HepG2 (cell line): Measurements from ENCODE around the gene DNAJB11. TPM values are rescaled to one million over a fixed set of nuclear protein-coding genes. Genes with fewer than 3 reads are reported as not detected.

Experiments used
- AGO1 ChIP-seq: fragments of 200-400 bp; formaldehyde crosslinking; IDR thresholded peaks from 2 replicates; pipeline ENCODE4 v1.6.1; 2017; ENCODE audit warnings: mild to moderate bottlenecking, low read depth, low read length, moderate library complexity; ENCODE audit not compliant: poor library complexity, severe bottlenecking
- CERS6 ChIP-seq: sonication (generic); formaldehyde crosslinking; IDR thresholded peaks from 2 replicates; pipeline ENCODE4 v1.5.0; 2020; ENCODE audit warnings: missing genetic modification reagents
- HDAC1 ChIP-seq: sonication (generic); formaldehyde crosslinking; IDR thresholded peaks from 2 replicates; pipeline ENCODE4 v1.5.1; 2020; ENCODE audit warnings: mild to moderate bottlenecking, missing genetic modification reagents
- HHEX ChIP-seq: IDR thresholded peaks from 2 replicates; pipeline ENCODE4 v1.6.1; 2016; ENCODE audit warnings: control low read depth
- NCOR1 ChIP-seq: fragments of 200-600 bp; sonication (generic); IDR thresholded peaks from 2 replicates; pipeline ENCODE4 v1.7.0; 2017; ENCODE audit warnings: antibody characterized with exemption, low read length, borderline replicate concordance
- SKI ChIP-seq: fragments of 450-650 bp; IDR thresholded peaks from one replicate; pipeline ENCODE4 v1.6.1; 2018; ENCODE audit warnings: mild to moderate bottlenecking; ENCODE audit not compliant: partially characterized antibody
- SOX5 ChIP-seq: IDR thresholded peaks from 2 replicates; pipeline ENCODE4 v1.6.1; 2016; ENCODE audit warnings: borderline replicate concordance
- TFDP2 ChIP-seq: sonication (generic); formaldehyde crosslinking; IDR thresholded peaks from 2 replicates; pipeline ENCODE4 v1.4.0; 2020; ENCODE audit warnings: missing genetic modification reagents
- XBP1 ChIP-seq: sonication (generic); formaldehyde crosslinking; IDR thresholded peaks from 2 replicates; pipeline ENCODE4 v1.5.0; 2020; ENCODE audit warnings: missing genetic modification reagents
- ZBTB20 ChIP-seq: sonication (generic); formaldehyde crosslinking; IDR thresholded peaks from 2 replicates; pipeline ENCODE4 v1.8.1; 2023; ENCODE audit warnings: missing genetic modification reagents, low read depth, mild to moderate bottlenecking, borderline replicate concordance
- ZFP41 ChIP-seq: sonication (generic); formaldehyde crosslinking; IDR thresholded peaks from 2 replicates; pipeline ENCODE4 v1.4.0; 2020; ENCODE audit warnings: mild to moderate bottlenecking, missing genetic modification reagents, borderline replicate concordance
- ZHX1 ChIP-seq: sonication (generic); formaldehyde crosslinking; IDR thresholded peaks from 2 replicates; pipeline ENCODE4 v1.8.1; 2022; ENCODE audit warnings: low read depth, mild to moderate bottlenecking, missing genetic modification reagents
- ZNF10 ChIP-seq: sonication (generic); formaldehyde crosslinking; IDR thresholded peaks from 2 replicates; pipeline ENCODE4 v1.4.0; 2020; ENCODE audit warnings: mild to moderate bottlenecking, low read depth, missing genetic modification reagents, borderline replicate concordance
- ZNF136 ChIP-seq: sonication (generic); formaldehyde crosslinking; IDR thresholded peaks from 2 replicates; pipeline ENCODE4 v1.8.1; 2022; ENCODE audit warnings: low read depth, mild to moderate bottlenecking, moderate library complexity, missing genetic modification reagents
- ZNF432 ChIP-seq: sonication (generic); formaldehyde crosslinking; IDR thresholded peaks from 2 replicates; pipeline ENCODE4 v1.5.0; 2020; ENCODE audit warnings: missing genetic modification reagents, mild to moderate bottlenecking, borderline replicate concordance
- ZNF512B ChIP-seq: sonication (generic); formaldehyde crosslinking; IDR thresholded peaks from 2 replicates; pipeline ENCODE4 v1.5.1; 2020; ENCODE audit warnings: missing genetic modification reagents, mild to moderate bottlenecking, borderline replicate concordance
- ZNF557 ChIP-seq: sonication (generic); formaldehyde crosslinking; IDR thresholded peaks from 2 replicates; pipeline ENCODE4 v1.4.0; 2020; ENCODE audit warnings: missing genetic modification reagents
- ZNF580 ChIP-seq: IDR thresholded peaks from 2 replicates; pipeline ENCODE4 v1.6.1; 2016; ENCODE audit warnings: low read depth, borderline replicate concordance
- ZNF740 ChIP-seq: sonication (generic); formaldehyde crosslinking; IDR thresholded peaks from 2 replicates; pipeline ENCODE4 v1.4.0; 2020; ENCODE audit warnings: missing genetic modification reagents
- ZSCAN22 ChIP-seq: sonication (generic); formaldehyde crosslinking; IDR thresholded peaks from 2 replicates; pipeline ENCODE4 v1.4.0; 2020; ENCODE audit warnings: mild to moderate bottlenecking, missing genetic modification reagents
- polyA plus RNA-seq, 8 experiments: library from polyadenylated mRNA; depleted of rRNA in 3 of 8; stranded (reverse) in 7 of 8; unstranded in 1 of 8; fragments of >200 nt; fragmentation: Illumina TruSeq in 4 of 8; extraction: Trizol in 4 of 8; gene quantifications; 2 replicates each; pipeline versions ENCODE4 v1.2.1 to v1.2.3, GENCODE V29; 2011 to 2016; ENCODE audit warnings: low read depth in 4 of 8, missing spikeins in 1 of 8, mixed read lengths in 1 of 8; ENCODE audit not compliant: insufficient read depth in 1 of 8
- total RNA-seq, 5 experiments: library from RNA; depleted of rRNA; stranded (reverse); fragments of >200 nt; fragmentation: Illumina TruSeq; extraction: Trizol; gene quantifications; 2 replicates each; pipeline ENCODE4 v1.2.3, GENCODE V29; 2016; ENCODE audit warnings: low read depth in 1 of 5

Gene DNAJB11
- total and polyA plus RNA-seq, 2 of the 13 experiments (the other 11 are each of a cell fraction or from before 2014, with no cell fraction given): 41.0 to 132 TPM

GRCh38 chr3:186618318-186618938 is 47.9 kb downstream of the DNAJB11 start (continued):
- TF ChIP-seq ZBTB20 (CRISPR knock-in tag) (no peak), ZNF512B (CRISPR knock-in tag) (no peak), ZNF432 (CRISPR knock-in tag) (no peak), ZNF740 (no peak), ZNF136 (no peak), ZNF10 (no peak), SKI (no peak), HDAC1 (CRISPR knock-in tag) (no peak), SOX5 (no peak), CERS6 (CRISPR knock-in tag) (no peak), XBP1 (CRISPR knock-in tag) (no peak), ZFP41 (CRISPR knock-in tag) (no peak), TFDP2 (CRISPR knock-in tag) (no peak), ZHX1 (CRISPR knock-in tag) (no peak), NCOR1 (no peak), ZNF580 (CRISPR knock-in tag) (no peak; the same call in 1 of the 2 replicates), ZNF557 (CRISPR knock-in tag) (no peak; the same call in 1 of the 2 replicates), HHEX (CRISPR knock-in tag) (no peak), ZSCAN22 (CRISPR knock-in tag) (no peak), AGO1 (no peak)
